ENCODE data around the gene SYPL1.

The SYPL1 gene

DNA sequence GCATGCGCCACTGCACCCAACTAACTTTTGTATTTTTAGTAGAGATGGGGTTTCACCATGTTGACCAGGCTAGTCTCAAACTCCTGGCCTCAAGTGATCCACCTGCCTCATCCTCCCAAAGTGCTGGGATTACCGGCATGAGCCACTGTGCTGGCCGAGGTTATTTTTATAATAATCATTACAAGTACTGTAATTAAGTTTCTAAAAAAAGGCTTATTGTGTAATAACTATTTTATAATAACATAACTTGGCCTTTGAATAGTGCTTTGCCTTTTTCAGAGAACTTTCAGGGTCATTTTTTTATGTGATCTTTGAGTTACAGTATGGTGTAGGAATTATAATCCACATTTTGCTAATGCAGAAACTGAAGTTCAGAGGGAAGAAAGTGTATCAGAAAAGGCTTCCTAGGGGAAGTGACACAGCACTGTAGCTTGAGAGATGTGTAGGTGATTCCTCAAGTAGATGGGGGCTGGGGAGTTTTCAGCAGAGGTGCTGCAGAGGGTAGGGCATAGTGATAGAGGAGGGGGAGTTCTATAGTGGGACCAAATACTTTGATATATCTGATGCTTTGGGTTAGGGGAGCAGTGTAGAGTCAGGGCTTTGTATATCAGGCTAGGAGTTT lies 9.2 kb upstream of the SYPL1 start:
- no peak for DNase-seq

DNA sequence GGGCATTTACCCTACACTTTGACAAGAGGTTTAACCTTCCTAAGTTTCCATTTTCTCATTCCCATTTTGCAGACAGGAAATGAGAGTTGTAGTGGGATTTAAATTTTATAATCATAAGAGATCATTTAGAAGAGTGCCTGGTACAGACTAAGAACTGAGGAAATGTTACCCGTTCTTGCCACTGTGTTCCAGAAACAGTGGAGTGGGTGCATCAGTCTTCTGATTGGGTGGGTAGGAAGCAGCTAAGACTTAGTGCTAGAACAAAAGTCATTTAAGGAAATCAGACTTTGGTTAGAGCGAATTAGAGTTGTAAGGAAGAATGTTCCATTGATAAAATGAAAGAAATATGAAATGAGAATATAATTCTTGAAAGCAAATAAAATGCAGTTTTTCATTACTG lies 8.4 kb upstream of the SYPL1 start:
- DNase-seq: no peak

DNA sequence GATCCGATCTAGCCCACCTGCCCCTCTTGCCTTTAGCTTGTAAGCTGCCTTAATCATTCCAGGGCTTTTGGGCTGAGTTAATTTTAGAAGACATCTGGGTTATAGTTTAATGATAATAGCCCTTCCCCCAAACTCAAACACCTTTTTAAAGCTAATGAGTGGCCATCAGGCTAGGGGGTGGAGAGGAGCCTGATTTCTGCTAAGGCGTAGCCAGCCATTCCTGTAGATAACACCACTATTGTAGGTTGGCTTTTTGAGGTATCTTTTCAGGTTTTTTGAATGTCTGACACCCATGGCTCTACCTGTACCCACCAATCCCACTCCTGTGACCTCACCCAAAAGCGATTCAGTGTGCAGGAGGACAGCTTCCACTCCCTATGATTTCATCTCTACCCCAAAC lies 7.6 kb upstream of the SYPL1 start:
- no peak for DNase-seq

DNA sequence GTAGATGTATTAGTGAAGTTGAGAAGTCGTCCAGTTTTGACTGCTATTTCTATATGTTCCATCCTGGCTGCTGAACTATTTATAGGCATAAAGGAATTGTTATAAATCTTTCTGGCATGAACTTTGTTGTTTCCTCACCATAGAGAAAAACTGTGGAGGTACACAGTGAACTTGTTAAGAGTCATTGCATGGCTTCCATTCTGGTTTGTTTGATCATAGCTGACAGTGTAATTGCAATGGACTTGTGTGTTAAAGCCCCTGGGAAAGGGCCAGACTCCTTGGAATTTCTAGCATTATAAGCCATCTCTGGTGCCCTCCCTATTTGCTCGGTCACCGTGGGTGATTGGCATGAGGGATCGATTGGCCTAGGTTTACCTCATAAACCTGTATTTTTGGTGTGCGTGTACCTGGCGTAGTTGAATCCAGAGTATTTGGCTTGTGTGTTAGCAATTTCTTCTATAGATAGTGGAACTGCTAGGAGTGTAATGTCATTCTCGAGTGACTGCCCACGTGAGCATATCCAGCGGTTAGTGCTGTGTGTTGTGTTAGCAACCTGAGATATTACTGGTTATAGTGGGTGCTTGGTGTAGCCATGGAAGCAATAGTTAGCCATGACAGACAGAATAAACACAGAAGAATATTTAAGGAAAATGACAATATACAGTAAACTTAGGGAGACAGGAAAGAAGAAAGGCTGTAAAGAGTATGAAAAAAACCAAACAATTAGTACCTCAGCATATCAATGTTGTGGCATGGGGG lies 5.9 kb upstream of the SYPL1 start:
- no peak for DNase-seq

DNA sequence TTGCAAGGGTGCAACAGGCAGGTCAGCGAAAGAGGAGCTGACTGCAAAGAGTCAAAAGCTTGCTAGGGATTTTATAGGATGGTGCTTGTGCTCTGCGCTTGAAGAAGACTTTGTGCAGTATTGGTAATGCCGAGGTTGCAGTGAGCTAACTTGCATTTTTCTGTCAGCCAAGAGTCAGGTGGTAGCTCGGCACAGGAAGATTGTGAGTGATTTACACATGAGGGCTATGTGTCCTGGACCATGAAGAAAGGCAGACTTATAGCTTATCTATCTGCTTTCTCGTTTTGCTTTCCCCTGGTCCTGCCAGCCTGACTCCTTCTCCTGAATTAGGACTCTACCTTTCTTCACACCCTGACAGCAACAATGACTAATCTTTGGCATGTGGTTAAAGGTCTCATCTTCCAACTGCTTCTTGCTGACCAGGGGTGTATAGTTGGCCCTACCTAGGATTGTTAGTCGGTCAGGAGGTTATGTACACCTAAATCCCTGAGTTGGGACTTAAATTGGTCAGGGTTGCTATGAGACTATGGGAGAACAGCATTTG lies 4.1 kb upstream of the SYPL1 start:
- DNase-seq: no peak

DNA sequence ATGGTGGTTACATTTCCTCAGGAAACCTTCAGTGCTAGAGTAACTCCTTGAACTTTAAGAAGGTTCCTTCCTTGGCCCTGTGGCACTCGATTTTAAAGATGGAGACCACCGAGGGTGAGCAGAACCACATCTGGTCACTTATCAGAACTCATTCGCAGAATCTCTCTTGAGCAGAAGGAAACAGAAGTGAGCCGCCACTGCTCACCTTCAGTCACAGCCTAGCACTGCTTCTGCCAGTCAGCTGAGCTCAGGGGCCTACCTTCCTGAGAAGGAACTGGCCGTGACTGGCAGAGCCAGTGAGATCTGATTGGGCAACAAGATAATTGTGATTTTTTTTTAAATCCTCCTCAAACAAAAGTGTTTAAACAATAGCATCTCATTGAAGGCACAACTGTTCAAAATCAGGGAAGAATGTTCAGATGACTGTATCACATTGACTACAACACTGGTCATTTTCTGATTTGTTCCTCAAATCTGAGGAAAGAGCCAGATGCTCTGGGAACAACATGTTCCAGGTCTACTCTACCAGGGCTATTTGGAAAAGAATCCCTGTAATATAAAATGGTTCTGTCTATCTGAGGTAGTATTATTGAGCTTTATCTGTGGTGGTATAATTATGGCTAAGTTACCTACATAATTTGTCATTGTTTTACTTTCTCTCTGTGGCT lies 2.7 kb upstream of the SYPL1 start:
- DNase-seq: no peak

DNA sequence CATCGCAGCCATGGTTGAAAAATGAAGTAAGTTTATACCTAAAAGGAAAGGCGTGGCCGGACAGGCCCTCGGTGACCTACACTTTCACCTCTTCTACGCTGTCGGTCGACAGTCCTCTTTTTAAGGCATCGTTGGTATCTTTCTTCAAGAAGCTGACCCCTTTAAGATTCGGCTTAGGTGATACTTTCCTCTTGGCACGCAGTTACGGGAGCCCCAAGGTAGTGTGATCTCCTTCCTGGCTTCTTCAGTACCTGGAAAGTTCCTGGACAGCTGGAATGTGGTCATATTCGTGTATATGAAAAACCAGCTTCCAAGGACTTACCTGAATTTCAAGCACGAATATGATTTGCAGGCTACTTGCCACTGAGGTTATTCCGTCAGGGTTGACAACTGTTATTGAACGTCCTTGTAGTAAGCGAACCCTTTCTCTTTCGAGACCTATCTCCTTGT lies 885 bp upstream of the SYPL1 start:
- DNase-seq: no peak

DNA sequence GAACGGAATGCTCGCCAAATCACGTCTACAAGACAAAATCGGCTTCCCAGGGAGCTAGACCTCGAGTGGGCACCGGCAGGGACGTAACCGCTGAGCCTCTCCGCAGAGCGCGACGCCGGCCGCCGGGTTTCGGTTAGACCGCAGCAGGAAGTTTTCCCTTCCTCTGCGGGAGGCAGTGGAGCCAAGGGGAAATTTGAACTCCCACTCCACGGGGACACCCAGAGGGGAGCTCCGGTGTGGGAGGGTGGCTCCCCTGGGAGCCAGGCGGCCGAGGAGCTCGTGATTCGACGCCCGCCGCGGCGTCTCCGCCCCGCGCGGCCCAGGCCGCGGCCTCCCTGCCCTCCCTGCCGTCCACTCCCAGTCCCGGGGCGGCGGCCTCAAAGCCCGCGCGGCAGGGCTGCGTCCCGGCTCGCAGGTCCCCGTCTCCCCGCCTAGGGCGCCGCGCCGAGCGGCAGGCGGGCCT lies 426 bp downstream of the SYPL1 start:
- peak in 1 of 2 experiments; percentile 66 for DNase-seq

DNA sequence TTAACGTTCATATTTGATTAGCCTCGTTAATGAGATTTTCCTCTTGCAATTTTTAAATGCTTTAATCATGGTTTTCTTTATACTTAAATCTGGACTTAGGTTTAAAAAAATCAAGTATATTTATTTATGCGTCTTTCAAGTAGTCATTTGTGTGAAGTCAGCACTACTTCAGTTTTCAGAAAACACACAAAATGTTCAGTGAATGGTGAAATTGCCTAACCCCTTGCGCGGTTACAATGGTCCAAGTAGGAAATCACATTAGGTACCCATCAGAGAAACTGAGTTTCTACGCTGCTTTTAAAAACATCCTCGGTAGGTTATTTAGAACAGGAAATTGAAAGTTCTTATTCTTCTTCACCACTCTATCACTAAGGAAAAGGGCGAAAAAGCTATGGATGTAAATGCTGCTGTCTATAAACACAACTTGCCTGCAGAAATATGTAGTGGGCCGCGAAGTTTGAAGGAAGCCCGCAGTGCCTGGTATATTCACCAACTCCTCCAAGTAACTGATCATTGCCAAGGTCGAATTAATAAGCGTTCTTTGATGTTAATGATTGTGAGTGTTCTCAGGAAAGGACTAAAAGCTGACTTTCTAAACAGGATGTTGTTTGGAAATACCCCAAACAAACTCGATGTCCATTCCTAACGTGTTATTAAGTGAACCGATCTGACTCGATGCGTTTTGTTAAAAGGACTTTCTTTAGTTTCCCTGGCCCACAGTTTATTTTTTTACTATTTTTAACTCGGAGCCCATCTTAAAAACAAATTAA lies 1.0 kb downstream of the SYPL1 start:
- no peak for DNase-seq

DNA sequence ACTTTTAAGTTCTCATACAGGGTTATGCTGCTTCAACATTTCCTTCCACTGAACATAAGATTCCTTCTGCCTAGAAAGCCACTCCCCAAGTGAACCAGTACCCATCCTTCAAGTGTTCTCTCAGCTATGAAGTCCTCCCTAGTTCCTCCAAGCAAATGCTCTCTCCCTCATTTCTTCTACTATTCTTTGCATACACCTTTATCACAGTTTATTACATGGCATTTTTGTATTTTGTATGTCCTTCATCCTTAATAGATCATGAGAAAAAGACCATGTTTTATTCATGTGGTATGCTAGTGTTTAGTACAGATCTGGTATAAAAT lies 1.9 kb downstream of the SYPL1 start:
- no peak for DNase-seq

DNA sequence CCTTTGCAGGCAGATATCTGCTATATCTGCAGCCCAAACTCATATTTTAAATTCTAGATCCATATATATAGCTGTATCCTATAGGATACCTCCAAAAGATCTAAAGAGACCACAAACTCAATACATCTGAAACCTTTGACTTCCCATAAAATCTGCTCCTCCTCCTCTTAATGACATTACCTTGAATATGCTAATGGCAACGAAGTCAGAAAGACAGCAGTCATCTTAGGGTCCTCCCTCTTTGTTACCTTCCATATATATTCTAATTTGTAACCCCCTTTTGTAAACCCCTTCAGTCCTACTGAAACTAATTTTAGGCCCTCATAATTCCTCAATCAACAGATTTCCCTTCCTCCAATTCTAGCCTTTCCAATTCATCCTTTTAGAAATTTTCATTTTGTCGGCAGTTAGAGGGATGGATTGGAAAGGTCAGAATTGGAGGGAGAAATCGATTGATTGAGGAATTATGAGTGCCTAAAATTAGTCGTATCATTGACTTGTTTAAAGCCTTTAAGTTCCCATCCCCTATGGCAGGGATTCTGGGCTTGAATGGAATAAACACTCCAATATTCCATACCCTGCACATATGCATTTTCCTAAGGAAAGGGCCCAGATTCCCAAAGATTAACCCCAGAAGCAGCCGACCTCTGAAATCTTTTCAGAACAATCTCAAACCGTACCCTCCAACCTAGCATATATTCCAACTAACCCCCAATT lies 2.4 kb downstream of the SYPL1 start:
- no peak for DNase-seq

DNA sequence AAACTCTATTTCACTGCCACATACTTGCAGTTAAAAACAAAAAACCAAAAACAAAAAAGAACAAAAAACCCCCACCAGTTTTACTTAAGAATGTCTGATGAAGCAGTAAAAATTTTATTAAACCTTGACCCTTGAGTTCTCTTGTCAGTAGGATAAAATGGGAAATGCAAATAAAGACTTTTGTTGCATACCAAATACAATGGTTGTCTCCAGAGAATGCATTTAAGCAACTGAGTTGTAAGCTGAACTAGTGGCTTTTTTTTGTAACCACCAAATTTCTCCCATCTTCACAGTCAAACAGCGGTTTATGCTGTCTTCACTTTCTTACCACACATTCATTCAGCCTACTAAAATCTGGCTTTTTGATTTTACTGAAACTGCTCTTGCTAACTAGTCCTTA lies 3.1 kb downstream of the SYPL1 start:
- DNase-seq: no peak

DNA sequence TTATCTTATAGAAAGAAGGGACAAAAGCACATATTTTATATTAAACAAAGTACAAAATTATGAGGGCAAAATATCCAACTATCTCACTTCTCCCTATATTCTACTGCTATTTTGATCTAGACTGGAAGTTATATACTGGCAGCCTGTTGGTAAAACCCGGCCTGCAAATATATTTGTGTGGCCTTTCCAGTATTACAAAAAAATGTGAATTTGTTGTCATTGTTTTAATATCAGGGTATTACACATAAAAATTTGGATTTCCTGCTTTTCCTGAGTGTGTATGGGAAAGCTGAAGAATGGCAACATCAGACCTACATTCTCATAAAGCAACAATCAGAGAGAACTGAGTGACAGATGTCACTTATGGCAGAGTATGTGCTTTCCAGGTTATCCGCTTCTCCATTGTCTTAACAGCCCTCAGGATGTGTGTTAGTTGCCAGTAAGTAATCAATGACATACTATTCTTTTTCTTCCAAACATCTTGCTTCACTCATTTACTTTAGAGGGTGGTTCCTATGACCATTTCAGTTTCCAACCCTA lies 7.3 kb downstream of the SYPL1 start:
- DNase-seq: no peak

DNA sequence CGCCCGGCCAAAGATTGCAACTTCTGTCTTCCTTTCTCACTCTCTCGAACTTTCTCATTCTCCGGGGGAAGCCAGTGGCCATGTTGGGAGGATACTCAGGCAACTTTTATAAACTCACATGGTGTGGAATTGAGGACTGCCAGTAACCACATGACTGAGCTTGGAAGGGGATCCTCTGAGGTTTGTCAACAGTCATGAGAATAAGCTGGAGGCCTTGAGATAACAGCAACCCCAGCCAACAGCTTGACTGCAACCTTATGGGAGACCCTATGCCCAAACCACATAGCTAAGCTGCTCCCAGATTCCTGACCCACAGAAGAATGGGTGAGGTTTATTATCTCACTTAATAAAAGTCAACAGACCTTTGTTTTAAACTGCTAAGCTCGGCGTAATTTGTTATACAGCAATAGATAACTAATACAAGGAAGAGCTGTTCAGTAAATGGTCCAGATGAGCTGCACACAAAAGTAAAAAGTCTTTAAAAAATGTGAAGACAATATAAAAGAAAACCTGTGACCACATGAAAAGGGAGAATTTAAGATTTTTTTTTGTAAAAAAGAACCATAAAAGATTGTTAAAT lies 9.6 kb downstream of the SYPL1 start:
- no peak for DNase-seq

DNA sequence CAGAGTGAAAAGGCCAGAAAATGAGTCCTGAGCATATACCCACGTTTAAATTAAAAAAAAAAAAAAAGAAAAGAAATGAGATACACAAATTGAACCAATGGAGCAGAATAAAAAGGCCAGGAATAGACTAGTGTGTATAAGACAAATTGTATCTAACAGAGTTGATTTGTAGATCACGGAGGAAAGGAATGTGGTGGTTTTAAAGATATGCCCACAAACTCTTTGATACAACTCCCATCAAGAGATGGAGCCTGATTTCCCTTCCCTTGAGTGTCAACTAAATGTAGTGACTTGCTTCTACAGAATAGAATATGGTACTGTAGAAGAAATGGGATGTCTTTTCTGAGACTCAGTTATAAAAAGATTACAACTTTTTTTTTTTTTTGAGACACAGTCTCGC lies 10.4 kb downstream of the SYPL1 start:
- DNase-seq: no peak

DNA sequence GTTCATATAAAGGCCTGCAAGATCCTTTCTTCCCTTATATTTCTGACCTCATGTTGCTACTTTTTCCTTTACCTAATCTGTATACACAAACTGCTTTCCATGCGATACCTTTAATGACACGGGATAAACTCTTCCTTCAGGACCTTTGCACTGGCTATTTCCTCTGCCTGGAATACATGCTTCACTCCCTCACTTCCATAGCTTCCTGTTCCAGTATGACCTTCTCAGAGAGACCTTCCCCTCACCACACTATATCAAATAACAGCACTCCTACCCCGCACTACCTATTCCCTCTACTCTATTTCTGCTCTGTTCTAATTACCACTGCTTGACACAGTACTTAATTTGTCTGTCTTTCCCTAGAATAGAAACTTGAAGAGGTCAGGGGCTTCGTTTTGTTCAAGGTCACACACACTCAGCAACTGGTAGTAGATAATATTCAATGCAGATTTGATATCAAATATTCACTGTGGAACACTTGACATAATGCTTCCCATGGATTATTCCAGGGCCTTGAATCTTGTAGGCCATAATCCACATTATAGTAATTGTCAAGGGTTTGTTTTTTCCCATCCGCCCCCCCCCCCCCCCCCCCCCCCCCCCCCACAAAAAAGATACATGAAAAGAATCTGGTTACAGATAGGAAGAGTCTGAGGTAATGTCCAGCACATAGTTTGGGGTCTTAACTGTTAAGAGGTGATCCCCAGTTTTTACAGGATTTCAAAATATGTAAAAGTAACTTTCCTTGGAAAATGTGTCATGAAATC lies 11.1 kb downstream of the SYPL1 start:
- no peak for DNase-seq

DNA sequence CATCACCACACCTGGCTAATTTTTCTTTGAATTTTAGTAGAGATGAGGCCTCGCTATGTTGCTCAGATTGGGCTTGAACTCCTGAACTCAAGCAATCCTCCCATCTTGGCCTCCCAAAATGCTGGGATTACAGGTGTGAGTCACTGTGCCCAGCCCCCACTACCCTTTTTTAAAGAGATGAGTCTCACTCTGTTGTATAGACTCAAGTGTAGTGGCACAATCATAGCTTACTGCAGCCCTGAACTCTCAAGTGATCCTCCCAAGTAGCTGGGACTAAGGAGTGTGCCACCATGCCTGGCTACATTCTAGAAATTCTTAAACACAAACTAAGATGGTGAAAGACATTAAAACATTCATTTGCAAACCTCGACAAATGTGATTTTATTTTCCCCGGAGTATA lies 12.6 kb downstream of the SYPL1 start:
- no peak for DNase-seq

DNA sequence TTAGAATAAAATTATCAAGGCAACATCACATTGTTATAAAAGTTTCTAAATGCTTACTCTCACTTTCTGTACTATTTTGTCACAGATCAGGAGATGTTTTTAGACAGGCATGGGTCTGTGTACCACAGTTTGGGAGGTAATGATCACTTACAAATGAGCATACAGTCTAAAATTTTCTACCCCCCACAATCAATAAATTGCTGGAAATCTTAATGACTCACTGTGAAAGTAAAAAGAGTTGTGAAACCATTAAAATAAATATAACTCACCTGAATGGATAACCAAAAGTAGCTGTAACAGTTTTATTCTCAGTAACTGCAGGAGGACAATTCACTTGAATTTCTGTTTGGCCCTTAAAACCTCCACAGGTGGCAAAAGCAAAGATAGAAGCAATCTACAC lies 13.2 kb downstream of the SYPL1 start:
- DNase-seq: no peak

DNA sequence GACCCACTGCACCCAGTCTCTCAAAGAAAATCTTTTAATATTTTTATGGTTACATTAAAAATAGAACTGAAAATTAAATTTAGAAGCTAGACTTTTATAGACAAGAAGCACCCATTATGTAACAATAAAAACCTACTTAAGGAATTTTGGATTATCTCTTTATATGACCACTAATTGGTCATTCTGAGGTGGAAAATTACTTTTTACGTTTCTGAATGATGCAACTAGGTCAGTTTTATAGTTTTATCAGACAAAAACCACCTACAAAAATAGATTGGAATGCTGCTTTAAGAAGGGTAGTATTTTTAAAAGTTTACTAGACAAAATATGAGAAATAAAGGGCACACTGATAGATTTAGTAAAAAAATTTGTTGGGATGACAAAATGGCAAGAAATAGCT lies 16.5 kb downstream of the SYPL1 start:
- DNase-seq: no peak

DNA sequence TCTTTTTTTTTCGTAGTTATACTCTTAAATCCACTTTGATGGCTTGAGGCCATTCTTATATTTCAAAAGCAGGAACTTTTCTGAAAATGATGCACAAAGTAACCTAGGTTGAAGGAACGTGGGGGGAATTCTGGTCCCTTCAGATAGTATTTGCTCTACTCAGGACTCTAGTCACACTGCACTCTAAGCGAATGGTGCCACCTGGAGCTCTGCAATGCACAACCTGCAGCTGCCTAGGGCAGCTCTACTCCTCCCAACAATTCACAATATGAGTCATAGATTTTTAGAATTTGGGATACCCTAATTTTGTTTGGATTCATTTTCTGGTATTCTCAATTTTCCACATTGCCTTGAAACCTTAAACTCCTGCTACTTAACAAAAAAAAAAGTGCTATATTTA lies 17.3 kb downstream of the SYPL1 start:
- DNase-seq: no peak

DNA sequence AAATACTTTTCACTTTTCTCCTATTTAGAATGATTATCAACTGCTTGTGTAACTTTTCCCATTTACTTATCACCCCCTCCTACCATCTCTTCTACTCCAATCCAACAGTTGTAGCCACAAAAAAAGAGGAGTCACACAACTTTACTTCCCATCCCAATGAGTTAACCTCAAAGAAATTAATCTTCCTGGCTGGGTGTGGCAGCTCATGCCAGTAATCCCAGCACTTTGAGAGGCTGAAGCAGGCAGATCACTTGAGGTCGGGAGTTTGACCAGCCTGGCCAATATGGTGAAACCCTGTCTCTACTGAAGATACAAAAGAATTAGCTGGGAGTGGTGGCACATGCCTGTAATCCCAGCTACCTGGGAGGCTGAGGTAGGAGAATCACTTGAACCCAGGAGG lies 19.9 kb downstream of the SYPL1 start:
- no peak for DNase-seq

Measured in NCI-H1930 (cell line).